HG03558 (cell line): ENCODE data around the gene FCHO1.

Source experiments
- ATAC-seq: cut with Tn5 transposase; IDR thresholded peaks from one replicate; pipeline ENCODE4 v1.9.1; 2021; ENCODE audit warnings: moderate number of reproducible peaks; ENCODE audit not compliant: unreplicated experiment; ENCODE audit errors: extremely low read depth

The FCHO1 gene

DNA sequence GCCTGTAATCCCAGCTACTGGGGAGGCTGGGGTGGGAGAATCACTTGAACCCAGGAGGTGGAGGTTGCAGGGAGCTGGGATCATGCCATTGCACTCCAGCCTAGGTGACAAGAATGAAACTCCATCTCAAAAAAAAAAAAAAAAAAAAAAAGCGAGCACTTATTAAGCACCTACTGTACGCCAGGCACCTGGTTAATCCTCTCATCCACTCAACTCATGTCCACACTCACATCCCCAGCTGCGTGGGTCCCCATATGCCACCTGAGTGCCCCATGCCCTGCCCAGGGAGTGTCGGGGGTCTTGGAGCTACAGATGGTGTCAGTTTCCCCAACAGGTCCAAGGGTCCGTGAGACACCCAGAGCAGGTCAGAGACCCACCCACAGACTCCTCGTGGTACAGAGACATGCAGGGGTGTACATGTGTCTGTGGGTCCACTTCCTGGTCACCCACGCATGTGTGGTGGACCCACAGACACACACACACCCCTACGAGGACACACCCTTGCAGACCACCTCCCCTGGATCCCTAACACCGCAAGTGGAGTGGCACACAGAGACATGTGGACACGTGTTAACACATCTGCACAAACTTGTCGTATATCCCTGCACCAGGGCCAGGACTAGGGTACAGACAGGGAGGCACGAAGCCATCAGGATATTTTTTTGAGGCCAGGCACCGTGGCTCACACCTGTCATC is 66.5 kb downstream of the FCHO1 start:
- no peak for ATAC-seq

- no peak for ATAC-seq
Observed at GRCh38 chr19:17821190-17821589, 69.9 kb downstream of the FCHO1 start, which contains the start of gene INSL3. Gene INSL3 (minus strand): TSS chr19:17821519. CDS start chr19:17821506, 13 bp downstream.

- ATAC-seq: no peak
Observed at GRCh38 chr19:17824339-17824738, 73.1 kb downstream of the FCHO1 start.

- ATAC-seq: no peak
Observed at GRCh38 chr19:17826508-17827056, 75.3 kb downstream of the FCHO1 start.

GRCh38 chr19:17829855-17830566 is 78.7 kb downstream of the FCHO1 start:
- no peak for ATAC-seq

GRCh38 chr19:17830567-17831418 is 79.5 kb downstream of the FCHO1 start:
- no peak for ATAC-seq

DNA sequence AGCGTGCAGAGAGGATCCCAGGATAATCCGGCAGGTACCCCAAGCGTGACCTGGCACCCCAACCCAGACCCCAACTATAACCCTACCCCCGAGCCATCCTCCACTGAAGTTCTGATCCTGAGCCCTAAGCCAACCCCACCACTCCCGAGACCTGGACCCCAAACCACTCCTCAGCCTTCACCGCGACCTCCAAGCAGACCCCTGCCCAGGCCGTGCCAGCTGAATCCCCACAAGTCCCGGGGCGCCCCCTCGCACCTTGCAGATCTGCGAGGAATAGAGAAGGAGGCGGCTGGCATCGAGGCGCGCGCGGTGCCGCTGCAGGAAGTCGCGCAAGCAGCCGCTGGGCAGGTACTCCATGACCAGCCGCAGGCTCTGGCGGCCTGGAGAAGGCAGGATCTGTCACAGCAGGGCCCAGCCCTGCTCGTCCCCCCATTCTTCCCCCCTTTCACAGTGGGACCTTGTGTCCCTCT is 80.2 kb downstream of the FCHO1 start:
- ATAC-seq: no peak

GRCh38 chr19:17832443-17833208 is 81.3 kb downstream of the FCHO1 start:
- ATAC-seq: no peak

- ATAC-seq: no peak
Observed at GRCh38 chr19:17834350-17835181, 83.3 kb downstream of the FCHO1 start.

GRCh38 chr19:17835182-17836006 is 84.1 kb downstream of the FCHO1 start:
- ATAC-seq: no peak

GRCh38 chr19:17836530-17836929 is 85.3 kb downstream of the FCHO1 start:
- ATAC-seq: no peak

DNA sequence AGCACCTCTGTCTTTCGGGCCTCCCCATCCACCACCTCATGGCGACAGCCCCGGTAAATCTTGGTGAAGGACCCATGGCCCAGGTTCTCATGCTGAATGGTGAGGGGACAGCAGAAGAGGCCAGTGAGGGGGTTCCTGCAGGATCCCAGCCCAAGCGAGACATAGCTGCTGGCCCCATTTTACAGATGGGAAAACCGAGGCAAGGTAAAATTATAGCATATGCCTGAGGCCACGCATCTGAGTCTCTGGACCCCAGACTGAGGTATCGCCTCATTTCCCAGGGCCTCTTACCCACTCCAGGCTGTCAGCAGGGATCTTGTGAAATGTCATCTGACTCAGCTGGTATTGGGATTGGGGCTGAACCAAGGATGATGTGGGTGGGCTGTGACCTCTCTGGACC is 86.7 kb downstream of the FCHO1 start:
- ATAC-seq: no peak
